IPS-15b (cell line): ENCODE results near the gene TGOLN2.
A peak's percentile ranks its signal among the peaks of the same experiment; 100 is the strongest.
"Not testable (repeated sequence)": the region's sequence is repeated elsewhere in the genome, so short reads cannot be mapped to it uniquely, and the experiment has no call there.

ENCODE experiments used
- H3K27me3 ChIP-seq: one replicate; pipeline ENCODE4 v1.6.1; 2013; ENCODE audit warnings: low read length; ENCODE audit not compliant: control insufficient read depth, insufficient read depth
- H3K36me3 ChIP-seq: one replicate; pipeline ENCODE4 v1.6.1; 2013; ENCODE audit warnings: low read length; ENCODE audit not compliant: control insufficient read depth, insufficient read depth
- H3K4me1 ChIP-seq: one replicate; pipeline ENCODE4 v1.6.1; 2013; ENCODE audit warnings: mild to moderate bottlenecking, low read length; ENCODE audit not compliant: control insufficient read depth, insufficient read depth
- H3K4me3 ChIP-seq: one replicate; pipeline ENCODE4 v1.5.1; 2013; ENCODE audit warnings: low read depth, low read length
- H3K9ac ChIP-seq: one replicate; pipeline ENCODE4 v1.6.1; 2013; ENCODE audit warnings: low read depth, mild to moderate bottlenecking, low read length
- H3K9me3 ChIP-seq: one replicate; pipeline ENCODE4 v1.6.1; 2013; ENCODE audit warnings: mild to moderate bottlenecking, low read length; ENCODE audit not compliant: control insufficient read depth, insufficient read depth

Gene TGOLN2

DNA sequence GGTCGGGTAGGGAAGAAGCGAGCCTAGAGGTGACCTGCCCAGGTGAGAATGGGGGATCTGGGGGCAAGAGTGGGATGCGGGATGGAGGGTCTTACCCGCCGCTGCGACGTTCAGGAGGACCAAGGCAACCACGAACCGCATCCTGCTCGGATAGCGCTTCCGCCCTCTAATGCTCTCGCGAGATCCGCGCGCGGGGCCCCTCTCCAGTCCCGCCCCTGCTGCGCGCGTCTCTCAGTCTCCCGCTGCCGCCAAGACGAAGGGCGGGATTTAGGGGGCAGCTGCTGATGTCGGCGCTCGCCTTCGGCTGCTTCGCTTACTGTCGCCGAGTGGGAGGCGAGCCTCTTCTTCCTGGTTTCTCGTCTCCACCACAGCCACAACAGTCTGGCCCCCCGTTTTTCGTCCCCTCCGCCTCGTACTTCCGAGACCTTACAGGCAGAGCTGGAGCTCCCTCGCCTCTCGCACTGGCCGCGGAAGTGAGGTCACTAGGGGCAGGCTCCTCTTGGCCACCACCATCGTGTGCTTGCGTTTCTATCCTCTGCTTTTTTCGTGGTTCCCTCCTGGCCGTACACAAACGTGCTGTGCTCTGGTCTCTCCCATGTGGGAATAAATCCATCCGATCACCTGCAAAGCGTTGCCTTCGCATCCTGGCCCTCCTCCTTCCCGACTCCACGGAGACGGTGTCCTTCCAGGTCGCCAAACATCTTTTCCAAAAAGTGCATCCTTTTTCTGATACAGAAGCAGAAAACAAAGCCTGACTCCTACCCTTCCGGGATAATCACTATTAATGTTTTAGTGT lies at the start of gene TGOLN2:
Gene TGOLN2, minus strand, starts transcription at position 168 of the 796 bp plus-strand sequence. Its CDS starts 27 bp downstream, at position 141.
- H3K4me1 ChIP-seq: peaks cover 17% of the 10 kb centered on the region
- H3K27me3 ChIP-seq: no peaks in the 10 kb centered on the region
- peak within 1 kb of the TSS; percentile 98 for H3K4me3 ChIP-seq

DNA sequence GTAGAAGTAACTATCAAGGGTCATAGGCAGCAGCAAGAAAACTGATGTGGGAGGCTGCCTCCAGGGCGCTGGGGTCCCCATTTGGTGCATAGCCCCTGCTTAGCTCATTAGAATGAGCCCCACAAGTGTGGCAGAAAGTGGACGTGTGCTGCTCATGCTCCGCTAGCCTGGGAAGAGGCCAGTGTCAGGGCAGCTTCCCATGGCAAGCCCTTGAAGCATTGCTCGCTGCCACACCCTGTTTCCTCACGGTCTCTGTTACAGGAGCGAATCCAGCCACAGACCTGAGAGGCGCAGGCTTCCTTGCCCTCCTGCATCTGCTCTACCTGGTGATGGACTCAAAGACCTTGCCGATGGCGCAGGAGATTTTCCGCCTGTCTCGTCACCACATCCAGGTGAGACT lies 49.3 kb upstream of the TGOLN2 start:
- Histone ChIP-seq H3K9me3 (no peaks in the 10 kb centered on the region), H3K27me3 (no peaks in the 10 kb centered on the region), H3K36me3 (no peaks in the 10 kb centered on the region), H3K4me3 (no peak overlapping the region), H3K4me1 (no peaks in the 10 kb centered on the region), H3K9ac (no peak overlapping the region)

More for the DNA sequence above, at the start of gene TGOLN2:
- Histone ChIP-seq H3K36me3 (peaks cover 11% of the 10 kb centered on the region), H3K9me3 (no peaks in the 10 kb centered on the region), H3K9ac (peak within 1 kb of the TSS; percentile 98)

DNA sequence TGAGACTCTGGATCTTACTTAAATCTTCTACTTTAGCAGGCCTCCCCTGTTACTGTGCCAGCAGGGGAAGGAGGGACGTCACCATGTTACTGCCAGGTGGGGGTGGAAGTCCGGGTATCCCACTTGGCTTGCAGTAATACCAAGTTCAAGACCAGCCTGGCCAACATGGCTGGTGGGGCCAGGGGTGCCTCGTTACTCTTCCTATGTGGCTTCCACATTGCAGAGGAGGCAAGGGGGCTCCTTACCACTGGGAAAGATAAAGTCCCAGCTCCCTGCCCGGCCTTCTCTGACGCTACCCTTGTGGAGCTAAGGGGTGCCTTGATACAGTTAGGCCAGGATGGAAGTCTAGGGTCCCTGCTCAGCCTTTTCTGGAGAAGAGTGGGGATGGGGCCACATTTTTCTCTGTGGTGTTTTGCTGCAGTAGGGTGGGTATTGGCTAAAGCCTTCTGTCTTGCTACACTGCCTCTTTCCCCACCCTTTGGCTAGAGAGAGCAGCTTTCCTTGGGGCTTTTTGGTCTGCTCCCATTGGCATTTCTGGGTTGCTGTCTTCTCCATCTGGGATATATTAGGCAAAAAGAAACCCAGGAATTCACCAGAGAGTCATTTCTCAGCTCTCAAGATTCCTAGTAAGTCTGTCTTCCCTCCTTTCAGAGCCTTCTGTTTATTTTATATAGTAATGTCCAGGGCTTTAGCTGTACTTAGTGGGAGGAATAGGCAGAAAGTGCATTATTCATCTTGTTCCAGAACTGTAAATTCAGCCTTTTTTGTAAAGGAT lies 48.7 kb upstream of the TGOLN2 start:
- Histone ChIP-seq H3K27me3 (no peaks in the 10 kb centered on the region), H3K4me3 (no peak overlapping the region), H3K36me3 (peaks cover 2% of the 10 kb centered on the region), H3K9me3 (no peaks in the 10 kb centered on the region), H3K9ac (no peak overlapping the region), H3K4me1 (no peaks in the 10 kb centered on the region)

GRCh38 chr2:85371045-85371444 lies 43.3 kb upstream of the TGOLN2 start:
- no peak overlapping the region for H3K4me3 ChIP-seq
- no peaks in the 10 kb centered on the region for H3K9me3 ChIP-seq
- no peaks in the 10 kb centered on the region for H3K4me1 ChIP-seq
- H3K27me3 ChIP-seq: no peaks in the 10 kb centered on the region
- peaks cover 5% of the 10 kb centered on the region for H3K36me3 ChIP-seq
- H3K9ac ChIP-seq: no peak overlapping the region

GRCh38 chr2:85369500-85369899 lies 41.7 kb upstream of the TGOLN2 start:
- no peak overlapping the region for H3K4me3 ChIP-seq
- no peaks in the 10 kb centered on the region for H3K9me3 ChIP-seq
- peaks cover 5% of the 10 kb centered on the region for H3K36me3 ChIP-seq

DNA sequence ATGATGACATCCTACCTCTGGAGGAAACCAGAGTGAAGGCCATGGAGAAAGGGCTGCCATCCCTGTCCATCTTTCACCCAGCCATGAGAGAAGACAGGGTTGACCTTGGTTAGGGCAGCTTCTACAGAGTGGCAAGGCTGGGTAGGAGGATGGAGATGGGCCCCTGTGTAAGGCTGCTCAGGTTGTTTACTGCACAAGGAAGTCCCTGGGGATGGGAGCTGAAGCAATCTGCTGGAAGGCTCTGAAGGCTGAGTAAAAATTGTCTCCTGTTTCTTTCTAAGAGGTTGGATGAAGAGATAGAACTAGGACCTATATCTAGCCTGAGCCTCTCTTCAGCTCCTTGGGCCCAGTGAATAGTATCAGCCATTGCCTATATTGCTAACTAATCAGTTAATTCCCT lies 41.1 kb upstream of the TGOLN2 start:
- Histone ChIP-seq H3K4me1 (no peaks in the 10 kb centered on the region), H3K27me3 (no peaks in the 10 kb centered on the region), H3K9me3 (no peaks in the 10 kb centered on the region), H3K4me3 (no peak overlapping the region), H3K36me3 (peaks cover 5% of the 10 kb centered on the region), H3K9ac (no peak overlapping the region)

More at GRCh38 chr2:85369500-85369899, 41.7 kb upstream of the TGOLN2 start:
- Histone ChIP-seq H3K9ac (no peak overlapping the region), H3K27me3 (no peaks in the 10 kb centered on the region), H3K4me1 (no peaks in the 10 kb centered on the region)

GRCh38 chr2:85367180-85367579 lies 39.4 kb upstream of the TGOLN2 start:
- Histone ChIP-seq H3K36me3 (peaks cover 9% of the 10 kb centered on the region), H3K9ac (no peak overlapping the region), H3K9me3 (no peaks in the 10 kb centered on the region), H3K4me3 (no peak overlapping the region), H3K27me3 (no peaks in the 10 kb centered on the region), H3K4me1 (no peaks in the 10 kb centered on the region)

DNA sequence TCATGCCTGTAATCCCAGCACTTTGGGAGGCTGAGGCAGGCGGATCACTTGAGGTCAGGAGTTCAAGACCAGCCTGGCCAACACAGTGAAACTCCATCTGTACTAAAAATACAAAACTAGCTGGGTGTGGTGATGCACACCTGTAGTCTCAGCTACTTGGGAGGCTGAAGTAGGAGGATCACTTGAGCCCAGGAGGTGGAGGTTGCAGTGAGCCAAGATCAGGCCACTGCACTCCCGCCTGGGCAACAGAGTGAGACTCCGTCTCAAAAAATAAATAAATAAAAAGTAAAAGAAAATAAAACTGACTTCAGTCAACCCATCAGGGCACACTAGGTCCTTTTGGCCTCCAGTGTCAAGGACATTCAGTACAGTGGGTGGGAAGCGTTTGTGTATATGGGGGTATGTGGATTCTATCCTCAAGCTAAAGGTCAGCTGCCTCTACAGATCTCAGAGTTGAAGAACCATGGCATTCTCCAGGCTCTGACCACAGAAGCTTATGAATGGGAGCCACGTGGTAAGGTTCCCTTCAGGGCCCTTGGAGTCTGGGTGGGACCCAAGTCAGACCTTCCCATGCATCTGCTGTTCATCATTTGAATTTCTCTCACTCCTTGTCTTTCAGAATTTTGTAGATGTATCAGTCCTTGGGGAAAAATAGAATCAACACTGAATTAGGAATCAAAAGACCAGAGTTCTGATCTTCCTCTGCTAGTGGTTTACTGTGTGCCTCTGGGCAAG lies 35.0 kb upstream of the TGOLN2 start:
- not testable (repeated sequence) for H3K36me3 ChIP-seq, H3K4me1 ChIP-seq, H3K9me3 ChIP-seq, H3K27me3 ChIP-seq, H3K4me3 ChIP-seq, H3K9ac ChIP-seq

DNA sequence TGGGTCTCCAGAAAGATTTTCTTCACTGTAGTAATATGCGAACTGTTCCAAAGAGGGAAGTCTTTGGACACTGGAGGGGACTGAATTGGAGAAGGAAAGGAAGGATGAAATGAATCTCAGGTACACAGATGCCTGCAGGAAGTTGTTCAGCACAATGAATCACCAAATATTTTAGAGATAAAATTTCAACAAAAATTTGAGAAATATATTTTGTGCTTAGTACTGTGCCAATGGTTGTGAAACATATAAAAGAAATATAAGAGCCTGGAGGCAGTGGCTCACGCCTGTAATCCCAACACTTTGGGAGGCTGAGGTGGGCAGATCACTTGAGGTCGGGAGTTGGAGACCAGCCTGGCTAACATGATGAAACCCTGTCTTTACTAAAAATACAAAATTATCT lies 29.9 kb upstream of the TGOLN2 start:
- H3K4me1 ChIP-seq: no peaks in the 10 kb centered on the region
- H3K36me3 ChIP-seq: no peaks in the 10 kb centered on the region
- no peak overlapping the region for H3K4me3 ChIP-seq
- H3K9ac ChIP-seq: no peak overlapping the region
- H3K9me3 ChIP-seq: no peaks in the 10 kb centered on the region
- no peaks in the 10 kb centered on the region for H3K27me3 ChIP-seq

DNA sequence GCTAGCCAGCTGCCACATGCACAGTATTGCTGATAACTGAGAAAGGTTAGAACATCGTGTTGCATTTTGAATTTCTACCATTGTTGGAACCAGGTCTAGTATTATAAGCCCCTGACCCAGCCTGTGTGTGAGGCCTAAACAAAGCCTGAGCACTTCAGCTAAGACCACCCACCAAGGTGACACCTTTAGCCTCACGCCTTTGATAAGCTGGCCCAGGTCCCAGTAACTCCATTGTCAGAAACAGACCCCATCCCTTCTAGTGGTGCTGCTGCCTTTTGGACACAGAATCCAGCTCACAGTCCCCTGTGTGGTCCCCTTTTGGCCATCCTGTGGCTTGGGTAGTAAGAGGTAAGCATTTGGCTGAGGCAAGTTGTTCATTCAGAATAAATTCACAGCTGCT lies 28.4 kb upstream of the TGOLN2 start:
- no peaks in the 10 kb centered on the region for H3K9me3 ChIP-seq
- H3K9ac ChIP-seq: no peak overlapping the region
- H3K36me3 ChIP-seq: no peaks in the 10 kb centered on the region
- H3K4me3 ChIP-seq: no peak overlapping the region
- no peaks in the 10 kb centered on the region for H3K27me3 ChIP-seq
- no peaks in the 10 kb centered on the region for H3K4me1 ChIP-seq

DNA sequence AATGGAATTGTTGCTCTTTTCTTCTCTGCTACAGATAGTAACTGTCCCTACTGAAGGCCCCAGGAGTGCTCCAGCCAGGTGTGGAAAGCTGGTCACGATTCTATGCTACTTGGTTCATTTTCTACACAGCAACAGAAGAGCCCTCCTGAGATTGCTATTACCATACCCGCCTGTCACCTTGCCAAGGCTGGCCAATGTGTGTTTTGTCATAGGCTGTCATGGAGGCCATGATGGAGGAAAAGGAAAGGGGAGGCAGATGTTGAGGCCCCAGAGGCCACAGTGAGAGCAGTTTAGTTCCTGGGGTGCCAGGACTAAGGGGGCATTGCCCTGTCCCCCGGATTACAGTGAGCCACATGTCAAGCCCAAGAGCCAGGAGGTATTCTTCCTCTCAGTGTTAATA lies 27.7 kb upstream of the TGOLN2 start:
- H3K36me3 ChIP-seq: peaks cover 4% of the 10 kb centered on the region
- H3K4me1 ChIP-seq: no peaks in the 10 kb centered on the region
- no peaks in the 10 kb centered on the region for H3K9me3 ChIP-seq
- no peaks in the 10 kb centered on the region for H3K27me3 ChIP-seq
- H3K9ac ChIP-seq: no peak overlapping the region
- H3K4me3 ChIP-seq: peak overlapping the region; percentile 100
